ENCODE measurements around the gene CD320.

DNA sequence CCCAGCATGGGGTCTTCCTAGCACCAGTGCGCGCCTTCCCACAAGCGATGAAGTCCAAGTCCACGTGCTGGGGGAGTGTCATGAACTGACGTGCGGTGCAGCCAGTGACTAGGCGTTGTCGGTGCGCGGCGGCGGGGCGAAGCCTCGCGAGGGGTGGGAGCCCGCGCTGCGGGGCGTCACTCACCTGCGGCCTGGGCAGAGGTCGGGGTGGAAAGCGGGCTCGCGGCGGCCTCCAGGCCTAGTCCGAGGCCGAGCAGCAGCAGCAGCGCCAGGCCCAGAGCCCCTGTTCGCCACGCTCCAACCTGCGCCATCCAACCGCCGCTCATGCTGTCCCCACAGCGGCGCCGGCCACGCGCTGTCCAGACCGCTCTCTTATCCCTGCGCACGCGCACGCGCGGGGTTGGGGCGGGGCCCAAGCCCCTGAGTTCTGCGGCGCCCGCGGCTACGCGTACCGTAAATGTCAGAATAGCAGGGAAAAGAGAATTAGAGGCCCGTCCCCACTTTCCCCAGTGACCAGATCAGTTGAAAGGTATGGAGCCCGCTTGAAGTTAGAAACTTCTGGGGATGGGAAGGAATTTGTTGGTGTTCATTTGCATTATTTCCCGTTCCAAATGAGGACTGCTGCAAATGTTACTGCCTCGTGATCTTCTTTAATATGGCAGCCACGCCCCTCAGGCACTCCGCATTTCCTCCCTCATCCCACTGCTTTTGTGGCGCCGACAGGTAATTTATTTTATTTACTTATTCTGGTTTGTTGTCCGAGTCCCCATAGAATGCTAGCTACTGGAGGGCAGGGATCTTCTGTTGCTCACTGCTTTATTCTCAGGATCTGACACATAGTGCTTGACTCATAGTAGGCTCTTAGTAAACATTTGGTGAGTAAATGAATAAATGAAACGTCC is at the start of gene CD320:
- TF ChIP-seq, protein P1, sequence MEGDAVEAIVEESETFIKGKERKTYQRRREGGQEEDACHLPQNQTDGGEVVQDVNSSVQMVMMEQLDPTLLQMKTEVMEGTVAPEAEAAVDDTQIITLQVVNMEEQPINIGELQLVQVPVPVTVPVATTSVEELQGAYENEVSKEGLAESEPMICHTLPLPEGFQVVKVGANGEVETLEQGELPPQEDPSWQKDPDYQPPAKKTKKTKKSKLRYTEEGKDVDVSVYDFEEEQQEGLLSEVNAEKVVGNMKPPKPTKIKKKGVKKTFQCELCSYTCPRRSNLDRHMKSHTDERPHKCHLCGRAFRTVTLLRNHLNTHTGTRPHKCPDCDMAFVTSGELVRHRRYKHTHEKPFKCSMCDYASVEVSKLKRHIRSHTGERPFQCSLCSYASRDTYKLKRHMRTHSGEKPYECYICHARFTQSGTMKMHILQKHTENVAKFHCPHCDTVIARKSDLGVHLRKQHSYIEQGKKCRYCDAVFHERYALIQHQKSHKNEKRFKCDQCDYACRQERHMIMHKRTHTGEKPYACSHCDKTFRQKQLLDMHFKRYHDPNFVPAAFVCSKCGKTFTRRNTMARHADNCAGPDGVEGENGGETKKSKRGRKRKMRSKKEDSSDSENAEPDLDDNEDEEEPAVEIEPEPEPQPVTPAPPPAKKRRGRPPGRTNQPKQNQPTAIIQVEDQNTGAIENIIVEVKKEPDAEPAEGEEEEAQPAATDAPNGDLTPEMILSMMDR (conservative IDR thresholded peaks at IDR 0.05), result no peak
- TF ChIP-seq ZFX (IDR thresholded peaks at IDR 0.05), result peak; percentile 85; the same call in 1 of the 2 replicates
